Stimulated activated effector memory CD8-positive, alpha-beta T cell treated with anti-CD3 and anti-CD28 coated beads, Interleukin-12 subunit alpha, Interleukin-12 subunit beta, amount 100 ng/mL, for 72 hours (primary cell): Measurements from ENCODE around the gene CCDC91.
A peak's percentile ranks its signal among the peaks of the same experiment; 100 is the strongest.
"Not testable (repeated sequence)": the region's sequence is repeated elsewhere in the genome, so short reads cannot be mapped to it uniquely, and the experiment has no call there.

Source experiments
- ATAC-seq: fragments of 150-1000 bp; cut with Tn5 transposase; 2 replicates; pipeline ENCODE4 v1.10.0; 2021
- DNase-seq, 2 donors: peaks; one replicate each; pipeline ENCODE4 v3.0.0; 2021 to 2022; ENCODE audit warnings: low spot score in 2 of 2
- H3K27ac Mint-ChIP-seq: one replicate; pipeline ENCODE4 v1.8.0; 2022; ENCODE audit warnings: mild to moderate bottlenecking, mixed read lengths
- H3K36me3 Mint-ChIP-seq: one replicate; pipeline ENCODE4 v1.8.0; 2022; ENCODE audit warnings: mild to moderate bottlenecking, mixed read lengths
- H3K4me1 Mint-ChIP-seq: one replicate; pipeline ENCODE4 v1.8.0; 2022; ENCODE audit warnings: mixed read lengths
- H3K4me3 Mint-ChIP-seq: one replicate; pipeline ENCODE4 v1.8.0; 2022; ENCODE audit warnings: mild to moderate bottlenecking, mixed read lengths
- H3K9me3 Mint-ChIP-seq: one replicate; pipeline ENCODE4 v1.8.0; 2022; ENCODE audit warnings: mixed read lengths

Gene CCDC91

GRCh38 chr12:28329727-28330126 is 139.5 kb downstream of the CCDC91 start:
- not testable (repeated sequence) for H3K4me3 Mint-ChIP-seq, ATAC-seq, H3K9me3 Mint-ChIP-seq, DNase-seq, H3K27ac Mint-ChIP-seq, H3K4me1 Mint-ChIP-seq, H3K36me3 Mint-ChIP-seq

DNA sequence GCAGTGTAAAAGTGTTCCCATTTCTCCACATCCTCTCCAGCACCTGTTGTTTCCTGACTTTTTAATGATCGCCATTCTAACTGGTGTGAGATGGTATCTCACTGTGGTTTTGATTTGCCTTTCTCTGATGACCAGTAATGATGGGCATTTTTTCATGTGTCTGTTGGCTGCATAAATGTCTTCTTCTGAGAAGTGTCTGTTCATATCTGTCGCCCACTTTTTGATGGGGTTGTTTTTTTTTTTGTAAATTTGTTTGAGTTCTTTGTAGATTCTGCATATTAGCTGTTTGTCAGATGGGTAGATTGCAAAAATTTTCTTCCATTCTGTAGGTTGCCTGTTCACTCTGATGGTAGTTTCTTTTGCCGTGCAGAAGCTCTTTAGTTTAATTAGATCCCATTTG is 140.0 kb downstream of the CCDC91 start:
- not testable (repeated sequence) for H3K9me3 Mint-ChIP-seq, H3K36me3 Mint-ChIP-seq, ATAC-seq, DNase-seq, H3K4me3 Mint-ChIP-seq, H3K4me1 Mint-ChIP-seq, H3K27ac Mint-ChIP-seq

DNA sequence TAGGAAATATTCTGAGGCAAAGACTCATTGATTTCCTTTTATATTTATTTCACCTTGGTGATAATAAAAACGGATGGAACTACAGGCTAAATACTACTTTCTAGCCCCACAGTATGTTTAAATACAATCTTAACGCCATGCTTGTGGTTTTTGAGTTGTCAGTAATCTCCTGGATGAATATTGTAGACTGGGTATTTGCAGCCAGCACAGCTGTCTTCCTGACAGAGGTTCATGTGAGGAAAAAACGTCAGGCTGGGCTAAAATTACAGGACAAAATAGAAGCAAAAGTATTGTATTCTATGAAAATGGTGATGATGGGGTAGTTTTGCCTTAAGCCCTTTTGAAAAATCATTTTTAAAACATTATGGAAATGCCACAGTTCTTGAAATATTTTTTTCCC is 140.9 kb downstream of the CCDC91 start:
- DNase-seq (no peak), ATAC-seq (no peak)
- Mint-ChIP-seq H3K27ac (no peak overlapping the region), H3K4me1 (no peaks in the 10 kb centered on the region), H3K9me3 (no peaks in the 10 kb centered on the region), H3K36me3 (no peaks in the 10 kb centered on the region), H3K4me3 (no peak overlapping the region)

GRCh38 chr12:28340261-28341045 is 150.2 kb downstream of the CCDC91 start:
- DNase-seq = no peak
- H3K27ac Mint-ChIP-seq = no peak overlapping the region
- peaks cover 5% of the 10 kb centered on the region for H3K4me1 Mint-ChIP-seq
- peaks cover 5% of the 10 kb centered on the region for H3K36me3 Mint-ChIP-seq
- no peak overlapping the region for H3K4me3 Mint-ChIP-seq
- peak; percentile 65 for ATAC-seq
- no peaks in the 10 kb centered on the region for H3K9me3 Mint-ChIP-seq

DNA sequence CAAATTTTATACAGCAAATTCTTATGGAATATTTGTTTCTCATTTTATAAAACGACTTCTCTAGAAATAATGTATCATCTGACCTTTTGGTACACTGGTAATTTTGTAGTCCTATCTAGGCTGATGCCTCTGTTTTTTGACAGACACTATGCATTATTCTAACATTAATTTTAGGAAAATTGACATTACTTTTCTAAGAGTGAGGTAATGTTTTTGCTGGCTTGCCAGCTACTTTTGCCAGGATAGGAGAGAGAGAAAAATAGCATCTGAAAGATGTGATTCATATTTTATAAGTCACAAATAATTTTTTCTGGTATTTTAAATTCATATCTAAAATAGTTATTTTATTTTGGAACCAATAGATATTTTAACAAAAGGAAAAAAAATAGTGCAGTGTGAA is 153.5 kb downstream of the CCDC91 start:
- ATAC-seq (no peak), DNase-seq (no peak)
- peaks cover 5% of the 10 kb centered on the region for H3K36me3 Mint-ChIP-seq
- peaks cover 5% of the 10 kb centered on the region for H3K4me1 Mint-ChIP-seq
- no peaks in the 10 kb centered on the region for H3K9me3 Mint-ChIP-seq
- H3K27ac Mint-ChIP-seq = no peak overlapping the region
- H3K4me3 Mint-ChIP-seq = no peak overlapping the region

DNA sequence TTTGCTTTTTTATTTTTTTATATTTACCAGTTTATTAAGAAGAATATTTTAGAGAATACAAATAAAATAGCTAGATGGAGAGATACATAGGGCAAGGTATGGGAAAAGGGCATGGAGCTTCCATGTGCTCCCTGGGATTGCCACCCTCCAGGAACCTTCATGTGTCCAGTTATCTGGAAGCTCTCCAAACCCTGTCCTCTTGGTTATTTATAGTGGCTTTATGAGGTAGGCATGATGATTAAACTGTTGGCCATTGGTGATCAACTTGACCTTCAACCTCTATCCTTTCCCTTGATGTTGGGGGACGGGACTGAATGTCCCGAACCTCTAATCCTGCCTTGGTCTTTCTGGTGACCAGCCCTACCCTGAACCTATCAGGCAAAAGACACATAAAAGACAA is 156.3 kb downstream of the CCDC91 start:
- H3K4me1 Mint-ChIP-seq = peaks cover 11% of the 10 kb centered on the region
- ATAC-seq = no peak
- no peaks in the 10 kb centered on the region for H3K9me3 Mint-ChIP-seq
- H3K36me3 Mint-ChIP-seq = peaks cover 3% of the 10 kb centered on the region
- no peak for DNase-seq
- H3K27ac Mint-ChIP-seq = no peak overlapping the region
- no peak overlapping the region for H3K4me3 Mint-ChIP-seq

GRCh38 chr12:28349196-28349595 is 158.9 kb downstream of the CCDC91 start:
- Mint-ChIP-seq H3K27ac (no peak overlapping the region), H3K36me3 (peaks cover 7% of the 10 kb centered on the region), H3K4me3 (no peak overlapping the region), H3K9me3 (peaks cover 2% of the 10 kb centered on the region), H3K4me1 (peaks cover 15% of the 10 kb centered on the region)
- ATAC-seq (no peak), DNase-seq (no peak)

DNA sequence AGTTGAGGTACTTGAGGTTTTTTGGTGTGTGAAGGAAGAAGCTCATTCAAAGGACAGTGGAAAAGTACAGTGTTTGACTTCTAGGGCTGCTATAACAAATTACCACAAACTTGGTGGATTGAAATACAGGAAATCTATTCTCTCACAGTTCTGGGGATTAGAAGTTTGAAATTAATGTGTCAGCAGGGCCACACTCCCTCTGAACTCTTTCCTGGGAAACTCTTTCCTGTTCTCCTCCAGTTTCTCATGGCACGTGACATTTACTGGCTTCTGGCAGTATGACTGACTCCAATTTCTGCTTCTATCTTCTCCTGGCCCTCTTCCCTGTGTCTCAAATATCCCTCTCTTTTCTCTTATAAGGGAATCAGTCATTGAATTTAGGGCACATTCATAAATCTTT is 160.2 kb downstream of the CCDC91 start:
- Mint-ChIP-seq H3K4me1 (peaks cover 21% of the 10 kb centered on the region), H3K4me3 (no peak overlapping the region), H3K9me3 (peaks cover 3% of the 10 kb centered on the region), H3K27ac (no peak overlapping the region), H3K36me3 (peaks cover 7% of the 10 kb centered on the region)
- ATAC-seq (no peak), DNase-seq (no peak)

- Mint-ChIP-seq H3K4me1 (peaks cover 21% of the 10 kb centered on the region), H3K27ac (no peak overlapping the region), H3K4me3 (no peak overlapping the region), H3K36me3 (peaks cover 7% of the 10 kb centered on the region), H3K9me3 (peaks cover 3% of the 10 kb centered on the region)
- ATAC-seq (no peak), DNase-seq (no peak)
Measured at GRCh38 chr12:28351414-28351813, 161.2 kb downstream of the CCDC91 start.

DNA sequence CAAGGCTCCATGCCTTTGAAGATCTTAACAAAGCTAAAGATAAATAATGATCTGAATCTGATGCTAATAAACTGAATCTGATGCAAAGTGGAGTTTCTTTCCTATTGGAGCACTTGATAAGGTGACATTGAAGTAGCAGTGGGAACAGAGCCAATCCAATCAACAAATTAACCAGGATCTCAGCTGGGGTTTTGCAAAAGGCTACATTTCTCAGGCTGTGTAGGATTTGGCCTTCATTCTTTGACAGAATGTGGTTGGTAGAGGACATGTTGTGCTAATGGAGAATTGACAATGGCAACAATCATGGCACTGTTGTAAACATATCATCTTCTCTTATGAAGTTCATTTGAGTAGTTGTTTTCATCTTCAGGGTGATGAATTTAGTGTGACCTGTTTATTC is 164.9 kb downstream of the CCDC91 start:
- ATAC-seq (no peak), DNase-seq (no peak)
- H3K4me3 Mint-ChIP-seq = no peak overlapping the region
- peaks cover 3% of the 10 kb centered on the region for H3K9me3 Mint-ChIP-seq
- peaks cover 7% of the 10 kb centered on the region for H3K36me3 Mint-ChIP-seq
- H3K27ac Mint-ChIP-seq = no peak overlapping the region
- peaks cover 21% of the 10 kb centered on the region for H3K4me1 Mint-ChIP-seq

DNA sequence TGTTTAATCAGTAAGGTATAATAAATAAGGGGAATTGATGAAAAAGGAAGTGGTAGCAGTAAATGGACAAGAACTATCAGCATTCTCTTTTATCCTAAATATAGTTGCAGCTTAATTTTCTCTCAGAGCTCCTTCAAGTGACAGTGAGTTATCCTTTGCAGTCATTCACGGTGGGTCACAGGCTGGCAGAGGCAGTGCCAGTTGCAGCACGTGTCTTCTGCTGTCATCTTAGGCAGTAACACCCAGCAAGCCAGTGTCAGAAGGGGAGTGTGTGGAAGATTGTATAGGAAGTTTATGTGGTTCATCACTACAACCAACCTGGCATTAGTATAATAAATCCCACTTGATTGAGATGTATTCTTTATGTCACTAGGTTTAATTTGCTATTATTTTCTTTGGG is 170.0 kb downstream of the CCDC91 start:
- ATAC-seq (no peak), DNase-seq (no peak)
- H3K4me1 Mint-ChIP-seq = no peaks in the 10 kb centered on the region
- no peaks in the 10 kb centered on the region for H3K9me3 Mint-ChIP-seq
- H3K27ac Mint-ChIP-seq = peak overlapping the region; percentile 76
- H3K36me3 Mint-ChIP-seq = peaks cover 18% of the 10 kb centered on the region
- no peak overlapping the region for H3K4me3 Mint-ChIP-seq

- DNase-seq (no peak), ATAC-seq (no peak)
- Mint-ChIP-seq H3K27ac (no peak overlapping the region), H3K4me1 (no peaks in the 10 kb centered on the region), H3K4me3 (no peak overlapping the region), H3K9me3 (peaks cover 27% of the 10 kb centered on the region), H3K36me3 (peaks cover 40% of the 10 kb centered on the region)
Measured at GRCh38 chr12:28367326-28367725, 177.1 kb downstream of the CCDC91 start.

DNA sequence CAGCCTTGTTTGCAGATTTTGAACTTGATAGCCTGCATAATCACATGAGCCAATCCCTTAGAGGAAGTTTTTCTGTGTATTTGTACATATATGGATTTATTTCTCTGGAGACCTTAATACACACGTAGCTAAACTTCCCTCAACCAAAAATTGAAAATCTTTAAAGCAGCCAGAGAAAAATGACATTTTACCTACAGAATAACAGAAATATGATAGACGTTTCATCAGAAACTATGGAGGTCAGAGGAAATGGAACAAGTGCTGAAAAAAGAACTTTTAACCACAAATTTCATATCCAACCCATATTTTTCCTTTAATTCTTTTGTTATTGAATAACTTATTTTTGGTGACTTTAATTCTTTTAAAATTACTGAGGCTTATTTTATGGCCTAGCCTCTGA is 177.7 kb downstream of the CCDC91 start:
- no peak for ATAC-seq
- Mint-ChIP-seq H3K4me3 (no peak overlapping the region), H3K9me3 (peaks cover 27% of the 10 kb centered on the region), H3K27ac (no peak overlapping the region), H3K36me3 (peaks cover 40% of the 10 kb centered on the region), H3K4me1 (no peaks in the 10 kb centered on the region)
- DNase-seq = no peak

DNA sequence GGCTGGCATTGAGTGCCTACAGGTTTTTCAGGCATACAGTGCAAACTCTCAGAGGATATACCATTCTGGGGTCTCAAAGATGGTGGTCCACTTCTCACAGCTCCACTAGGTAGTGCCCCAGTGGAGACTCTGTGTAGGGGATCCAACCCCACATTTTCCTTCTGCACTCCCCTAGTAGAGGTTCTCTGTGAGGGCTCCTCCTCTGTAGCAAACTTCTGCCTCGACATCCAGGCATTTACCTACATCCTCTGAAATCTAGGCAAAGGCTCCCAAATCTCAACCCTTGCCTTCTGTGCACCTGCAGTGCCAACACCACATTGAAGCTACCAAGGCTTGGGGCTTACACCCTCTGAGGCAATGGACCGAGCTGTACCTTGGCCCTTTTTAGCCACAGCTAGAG is 179.2 kb downstream of the CCDC91 start:
- DNase-seq = no peak
- no peak for ATAC-seq
- Mint-ChIP-seq H3K27ac (no peak overlapping the region), H3K4me3 (no peak overlapping the region), H3K9me3 (peaks cover 27% of the 10 kb centered on the region), H3K36me3 (peaks cover 33% of the 10 kb centered on the region), H3K4me1 (peaks cover 4% of the 10 kb centered on the region)

DNA sequence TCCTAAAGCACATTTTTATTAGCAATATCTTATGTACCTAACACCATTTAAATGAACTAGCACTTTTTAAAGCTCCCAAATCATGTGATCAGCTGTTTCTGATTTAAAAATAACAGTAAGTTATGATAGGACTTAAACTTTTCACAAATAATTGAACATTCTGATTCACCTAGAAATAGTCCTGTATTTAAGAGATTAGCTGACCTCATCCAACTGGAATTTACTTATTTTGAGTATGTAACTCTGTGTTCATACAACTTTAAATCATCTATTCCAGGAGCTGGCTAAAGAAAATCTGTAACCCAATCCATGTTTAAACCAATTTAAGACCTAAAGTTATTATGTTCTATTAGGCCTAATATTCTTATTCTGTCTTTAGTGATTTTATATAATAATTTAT is 184.3 kb downstream of the CCDC91 start:
- Mint-ChIP-seq H3K9me3 (peaks cover 10% of the 10 kb centered on the region), H3K27ac (no peak overlapping the region), H3K36me3 (no peaks in the 10 kb centered on the region), H3K4me3 (no peak overlapping the region), H3K4me1 (peaks cover 10% of the 10 kb centered on the region)
- DNase-seq (no peak), ATAC-seq (no peak)

- no peak for ATAC-seq
- Mint-ChIP-seq H3K4me3 (no peak overlapping the region), H3K27ac (no peak overlapping the region), H3K9me3 (no peaks in the 10 kb centered on the region), H3K36me3 (no peaks in the 10 kb centered on the region), H3K4me1 (peaks cover 6% of the 10 kb centered on the region)
- DNase-seq = no peak
Measured at GRCh38 chr12:28378736-28379135, 188.5 kb downstream of the CCDC91 start.
